ENCODE results near the gene CDK10. TPM values are rescaled to one million over a fixed set of nuclear protein-coding genes. Genes with fewer than 3 reads are reported as not detected.

Gene CDK10
- total RNA-seq, 6 experiments from 2014 or later, result 35.0 to 72.2 (median 53.7) TPM

- 19% methylated on average over 14 of the region's 56 CpGs for WGBS (ENCODE audit: insufficient coverage, low coverage, low lambda C conversion rate, missing lambda C conversion rate)
- DNase-seq, result peak in 2 of 3 donors; percentile 59 to 76
- peak overlapping the region; percentile 90 to 95 (median 95) for H3K27ac ChIP-seq
- H3K4me3 ChIP-seq, result peak overlapping the region; percentile 89 to 98 (median 94)
- H3K27me3 ChIP-seq, result no peaks in the 10 kb centered on the region
- H3K36me3 ChIP-seq, result peaks cover 0 to 34% (median 14%) of the 10 kb centered on the region in 4 donors
- ATAC-seq, result peak; percentile 1 to 9 (median 3)
- intact Hi-C loops (cut with DNase I), result no loop called here
- TF ChIP-seq CTCF (IDR thresholded peaks at IDR 0.05) (no peak), POLR2A (IDR thresholded peaks at IDR 0.05) (no peak)
- H3K4me1 ChIP-seq, result peaks cover 0 to 31% (median 12%) of the 10 kb centered on the region in 4 donors
- H3K9me3 ChIP-seq, result no peaks in the 10 kb centered on the region
Measured at GRCh38 chr16:89722392-89723278, 36.1 kb downstream of the CDK10 start.

- ATAC-seq, result no peak
- H3K36me3 ChIP-seq, result peaks cover 0 to 34% (median 15%) of the 10 kb centered on the region in 4 donors
- no peaks in the 10 kb centered on the region for H3K9me3 ChIP-seq
- intact Hi-C loops (cut with DNase I), result no loop called here
- DNase-seq, result peak in 1 of 3 donors; percentile 62
- H3K4me1 ChIP-seq, result peaks cover 0 to 31% (median 12%) of the 10 kb centered on the region in 4 donors
- H3K27ac ChIP-seq, result peak overlapping the region in 1 of 3 donors; percentile 24
- no peak for TF ChIP-seq POLR2A (IDR thresholded peaks at IDR 0.05)
- no peak for TF ChIP-seq CTCF (IDR thresholded peaks at IDR 0.05)
- WGBS (ENCODE audit: insufficient coverage, low coverage, low lambda C conversion rate, missing lambda C conversion rate), result 0% methylated on average over 2 of the region's 30 CpGs
- no peaks in the 10 kb centered on the region for H3K27me3 ChIP-seq
- H3K4me3 ChIP-seq, result peak overlapping the region; percentile 89 to 98 (median 94)
Measured at GRCh38 chr16:89723279-89724250, 37.1 kb downstream of the CDK10 start.

GRCh38 chr16:89727406-89728120, 41.1 kb downstream of the CDK10 start:
- whole genome bisulfite sequencing (ENCODE audit: insufficient coverage, low coverage, low lambda C conversion rate, missing lambda C conversion rate), result 78% methylated on average over 4 of the region's 17 CpGs
- TF ChIP-seq CTCF (IDR thresholded peaks at IDR 0.05), result no peak
- no peak for TF ChIP-seq POLR2A (IDR thresholded peaks at IDR 0.05)
- Histone ChIP-seq H3K4me3 (no peak overlapping the region), H3K36me3 (peaks cover 0 to 52% (median 25%) of the 10 kb centered on the region in 4 donors), H3K27ac (no peak overlapping the region), H3K4me1 (peaks cover 0 to 35% (median 11%) of the 10 kb centered on the region in 4 donors), H3K9me3 (no peaks in the 10 kb centered on the region), H3K27me3 (no peaks in the 10 kb centered on the region)
- DNase-seq, result no peak
- intact Hi-C loops (cut with DNase I), result no loop called here
- no peak for ATAC-seq

- DNase-seq (no peak), ATAC-seq (no peak)
- no peaks in the 10 kb centered on the region for H3K9me3 ChIP-seq
- peak overlapping the region in 1 of 3 donors; percentile 65 for H3K27ac ChIP-seq
- no peaks in the 10 kb centered on the region for H3K27me3 ChIP-seq
- no peak overlapping the region for H3K4me3 ChIP-seq
- WGBS (ENCODE audit: insufficient coverage, low coverage, low lambda C conversion rate, missing lambda C conversion rate), result 97% methylated on average over 6 of the region's 18 CpGs
- intact Hi-C loops (cut with DNase I), result no loop called here
- peaks cover 0 to 54% (median 30%) of the 10 kb centered on the region in 4 donors for H3K36me3 ChIP-seq
- no peak for TF ChIP-seq CTCF (IDR thresholded peaks at IDR 0.05)
- no peak for TF ChIP-seq POLR2A (IDR thresholded peaks at IDR 0.05)
- peaks cover 0 to 18% (median 6%) of the 10 kb centered on the region in 4 donors for H3K4me1 ChIP-seq
Measured at GRCh38 chr16:89729293-89729692, 42.8 kb downstream of the CDK10 start.

Measured in right lobe of liver (tissue), 6 donors.